ENCODE measurements around the gene C1orf35.

- TF ChIP-seq EZH2 (IDR thresholded peaks at IDR 0.05) (no peak), POLR2AphosphoS5 (IDR thresholded peaks at IDR 0.05; ENCODE audit: borderline replicate concordance, low read depth, low read length) (no peak)
These were observed 19.2 kb downstream of the C1orf35 start for GRCh38 chr1:228083871-228084278.

Measured in SK-N-MC (cell line).